ENCODE data around the gene CCNYL1. TPM values are rescaled to one million over a fixed set of nuclear protein-coding genes. Genes with fewer than 3 reads are reported as not detected.

Gene CCNYL1
- total RNA-seq, 1 donor from 2014 or later: 27.3 TPM

- no peak for DNase-seq (ENCODE audit: low read depth in 2 of 2)
Measured at GRCh38 chr2:207765547-207765946, 54.1 kb downstream of the CCNYL1 start.

GRCh38 chr2:207766041-207766551 lies 54.7 kb downstream of the CCNYL1 start:
- no peak for DNase-seq (ENCODE audit: low read depth in 2 of 2)

GRCh38 chr2:207766697-207767460 lies 55.4 kb downstream of the CCNYL1 start:
- no peak for DNase-seq (ENCODE audit: low read depth in 2 of 2)

- peak in 1 of 2 donors; percentile 73 for DNase-seq (ENCODE audit: low read depth in 2 of 2)
Measured at GRCh38 chr2:207767461-207768167, 56.2 kb downstream of the CCNYL1 start.

- DNase-seq (ENCODE audit: low read depth in 2 of 2): peak in 1 of 2 donors; percentile 59
Measured at GRCh38 chr2:207768168-207768865, 56.9 kb downstream of the CCNYL1 start.

GRCh38 chr2:207768866-207769596 lies 57.6 kb downstream of the CCNYL1 start:
- no peak for DNase-seq (ENCODE audit: low read depth in 2 of 2)

GRCh38 chr2:207770602-207771404 lies 59.4 kb downstream of the CCNYL1 start:
- DNase-seq (ENCODE audit: low read depth in 2 of 2): peak in 1 of 2 donors; percentile 9

- no peak for DNase-seq (ENCODE audit: low read depth in 2 of 2)
Measured at GRCh38 chr2:207771421-207771820, 60.0 kb downstream of the CCNYL1 start.

GRCh38 chr2:207772081-207772843 lies 60.8 kb downstream of the CCNYL1 start:
- DNase-seq (ENCODE audit: low read depth in 2 of 2): peak in 1 of 2 donors; percentile 47

GRCh38 chr2:207772844-207773205 lies 61.4 kb downstream of the CCNYL1 start:
- no peak for DNase-seq (ENCODE audit: low read depth in 2 of 2)

GRCh38 chr2:207775473-207775872 lies 64.0 kb downstream of the CCNYL1 start:
- no peak for DNase-seq (ENCODE audit: low read depth in 2 of 2)

- no peak for DNase-seq (ENCODE audit: low read depth in 2 of 2)
Measured at GRCh38 chr2:207777124-207777523, 65.7 kb downstream of the CCNYL1 start.

GRCh38 chr2:207778298-207778882 lies 67.0 kb downstream of the CCNYL1 start:
- DNase-seq (ENCODE audit: low read depth in 2 of 2): no peak

- no peak for DNase-seq (ENCODE audit: low read depth in 2 of 2)
Measured at GRCh38 chr2:207779523-207779922, 68.1 kb downstream of the CCNYL1 start.

GRCh38 chr2:207782238-207783030 lies 71.0 kb downstream of the CCNYL1 start:
- no peak for DNase-seq (ENCODE audit: low read depth in 2 of 2)

GRCh38 chr2:207783514-207783913 lies 72.1 kb downstream of the CCNYL1 start:
- DNase-seq (ENCODE audit: low read depth in 2 of 2): no peak

- no peak for DNase-seq (ENCODE audit: low read depth in 2 of 2)
Measured at GRCh38 chr2:207784898-207785297, 73.5 kb downstream of the CCNYL1 start.

- DNase-seq (ENCODE audit: low read depth in 2 of 2): no peak
Measured at GRCh38 chr2:207787017-207787416, 75.6 kb downstream of the CCNYL1 start.

- no peak for DNase-seq (ENCODE audit: low read depth in 2 of 2)
Measured at GRCh38 chr2:207787800-207788199, 76.4 kb downstream of the CCNYL1 start.
